Activated naive CD4-positive, alpha-beta T cell treated with anti-CD3 and anti-CD28 coated beads, Interleukin-2, amount 50 U/mL, for 24 hours (primary cell): ENCODE results near the gene HEATR5A.
"Not testable (repeated sequence)": the region's sequence is repeated elsewhere in the genome, so short reads cannot be mapped to it uniquely, and the experiment has no call there.

Source experiments
- H3K27ac Mint-ChIP-seq: one replicate; pipeline ENCODE4 v1.8.0; 2021; ENCODE audit warnings: mild to moderate bottlenecking, mixed read lengths
- H3K27me3 Mint-ChIP-seq: one replicate; pipeline ENCODE4 v1.8.0; 2021; ENCODE audit warnings: mixed read lengths
- H3K36me3 Mint-ChIP-seq: one replicate; pipeline ENCODE4 v1.8.0; 2021; ENCODE audit warnings: mixed read lengths
- H3K4me1 Mint-ChIP-seq: one replicate; pipeline ENCODE4 v1.8.0; 2021; ENCODE audit warnings: mixed read lengths
- H3K4me3 Mint-ChIP-seq: one replicate; pipeline ENCODE4 v1.8.0; 2021; ENCODE audit warnings: mild to moderate bottlenecking, mixed read lengths
- H3K9me3 Mint-ChIP-seq: one replicate; pipeline ENCODE4 v1.8.0; 2021; ENCODE audit warnings: mixed read lengths

The HEATR5A gene

GRCh38 chr14:31437045-31437691, 16.8 kb upstream of the HEATR5A start:
- peaks cover 21% of the 10 kb centered on the region for H3K36me3 Mint-ChIP-seq
- not testable (repeated sequence) for H3K4me3 Mint-ChIP-seq, H3K27me3 Mint-ChIP-seq, H3K4me1 Mint-ChIP-seq, H3K9me3 Mint-ChIP-seq, H3K27ac Mint-ChIP-seq

- Mint-ChIP-seq H3K27ac (no peak overlapping the region), H3K4me1 (peaks cover 4% of the 10 kb centered on the region), H3K9me3 (no peaks in the 10 kb centered on the region), H3K27me3 (no peaks in the 10 kb centered on the region), H3K36me3 (peaks cover 28% of the 10 kb centered on the region), H3K4me3 (no peak overlapping the region)
Measured at GRCh38 chr14:31435276-31435675, 14.9 kb upstream of the HEATR5A start.

GRCh38 chr14:31430634-31431264, 10.4 kb upstream of the HEATR5A start:
- Mint-ChIP-seq H3K36me3 (peaks cover 17% of the 10 kb centered on the region), H3K27ac (peak overlapping the region; percentile 49), H3K4me3 (no peak overlapping the region), H3K27me3 (no peaks in the 10 kb centered on the region), H3K4me1 (peaks cover 5% of the 10 kb centered on the region), H3K9me3 (no peaks in the 10 kb centered on the region)

GRCh38 chr14:31429791-31430190, 9.4 kb upstream of the HEATR5A start:
- Mint-ChIP-seq H3K4me3 (no peak overlapping the region), H3K27me3 (no peaks in the 10 kb centered on the region), H3K27ac (peak overlapping the region; percentile 55), H3K9me3 (no peaks in the 10 kb centered on the region), H3K4me1 (peaks cover 5% of the 10 kb centered on the region), H3K36me3 (peaks cover 17% of the 10 kb centered on the region)

- Mint-ChIP-seq H3K4me1 (peaks cover 5% of the 10 kb centered on the region), H3K27ac (no peak overlapping the region), H3K9me3 (no peaks in the 10 kb centered on the region), H3K36me3 (peaks cover 10% of the 10 kb centered on the region), H3K27me3 (no peaks in the 10 kb centered on the region), H3K4me3 (no peak overlapping the region)
Measured at GRCh38 chr14:31428011-31428410, 7.7 kb upstream of the HEATR5A start.

- H3K4me3 Mint-ChIP-seq: no peak overlapping the region
- no peaks in the 10 kb centered on the region for H3K27me3 Mint-ChIP-seq
- peaks cover 3% of the 10 kb centered on the region for H3K36me3 Mint-ChIP-seq
- no peak overlapping the region for H3K27ac Mint-ChIP-seq
- no peaks in the 10 kb centered on the region for H3K9me3 Mint-ChIP-seq
- peaks cover 5% of the 10 kb centered on the region for H3K4me1 Mint-ChIP-seq
Measured at GRCh38 chr14:31426663-31427062, 6.3 kb upstream of the HEATR5A start.

- Mint-ChIP-seq H3K9me3 (no peaks in the 10 kb centered on the region), H3K27me3 (no peaks in the 10 kb centered on the region), H3K36me3 (no peaks in the 10 kb centered on the region), H3K4me1 (peaks cover 11% of the 10 kb centered on the region), H3K27ac (no peak overlapping the region), H3K4me3 (no peak overlapping the region)
Measured at GRCh38 chr14:31425905-31426304, 5.6 kb upstream of the HEATR5A start.

- Mint-ChIP-seq H3K9me3 (no peaks in the 10 kb centered on the region), H3K27me3 (no peaks in the 10 kb centered on the region), H3K4me1 (peaks cover 19% of the 10 kb centered on the region), H3K27ac (peak overlapping the region; percentile 52), H3K4me3 (peak overlapping the region; percentile 95), H3K36me3 (no peaks in the 10 kb centered on the region)
Measured at GRCh38 chr14:31421200-31421599, 850 bp upstream of the HEATR5A start.

GRCh38 chr14:31419967-31420318, 407 bp downstream of the HEATR5A start:
- Mint-ChIP-seq H3K4me1 (peaks cover 23% of the 10 kb centered on the region), H3K27me3 (no peaks in the 10 kb centered on the region), H3K27ac (no peak overlapping the region), H3K9me3 (no peaks in the 10 kb centered on the region), H3K4me3 (peak overlapping the region; percentile 95), H3K36me3 (no peaks in the 10 kb centered on the region)

- Mint-ChIP-seq H3K9me3 (no peaks in the 10 kb centered on the region), H3K27me3 (no peaks in the 10 kb centered on the region), H3K4me3 (peak overlapping the region; percentile 95), H3K27ac (no peak overlapping the region), H3K4me1 (peaks cover 23% of the 10 kb centered on the region), H3K36me3 (no peaks in the 10 kb centered on the region)
Measured at GRCh38 chr14:31419179-31419966, 977 bp downstream of the HEATR5A start.

- Mint-ChIP-seq H3K27me3 (no peaks in the 10 kb centered on the region), H3K27ac (no peak overlapping the region), H3K4me3 (peak overlapping the region; percentile 8), H3K36me3 (no peaks in the 10 kb centered on the region), H3K9me3 (no peaks in the 10 kb centered on the region), H3K4me1 (peaks cover 29% of the 10 kb centered on the region)
Measured at GRCh38 chr14:31418440-31418839, 1.9 kb downstream of the HEATR5A start.

- no peak overlapping the region for H3K27ac Mint-ChIP-seq
- peaks cover 1% of the 10 kb centered on the region for H3K36me3 Mint-ChIP-seq
- no peaks in the 10 kb centered on the region for H3K27me3 Mint-ChIP-seq
- H3K4me3 Mint-ChIP-seq: no peak overlapping the region
- H3K9me3 Mint-ChIP-seq: no peaks in the 10 kb centered on the region
- peaks cover 25% of the 10 kb centered on the region for H3K4me1 Mint-ChIP-seq
Measured at GRCh38 chr14:31414190-31414833, 6.0 kb downstream of the HEATR5A start.

GRCh38 chr14:31411218-31411727, 9.1 kb downstream of the HEATR5A start:
- no peak overlapping the region for H3K27ac Mint-ChIP-seq
- peaks cover 3% of the 10 kb centered on the region for H3K36me3 Mint-ChIP-seq
- H3K4me3 Mint-ChIP-seq: no peak overlapping the region
- peaks cover 19% of the 10 kb centered on the region for H3K4me1 Mint-ChIP-seq
- no peaks in the 10 kb centered on the region for H3K9me3 Mint-ChIP-seq
- no peaks in the 10 kb centered on the region for H3K27me3 Mint-ChIP-seq

GRCh38 chr14:31410048-31410650, 10.2 kb downstream of the HEATR5A start:
- no peak overlapping the region for H3K27ac Mint-ChIP-seq
- H3K4me1 Mint-ChIP-seq: peaks cover 17% of the 10 kb centered on the region
- no peaks in the 10 kb centered on the region for H3K27me3 Mint-ChIP-seq
- no peaks in the 10 kb centered on the region for H3K9me3 Mint-ChIP-seq
- no peak overlapping the region for H3K4me3 Mint-ChIP-seq
- H3K36me3 Mint-ChIP-seq: peaks cover 3% of the 10 kb centered on the region

- Mint-ChIP-seq H3K9me3 (no peaks in the 10 kb centered on the region), H3K4me3 (no peak overlapping the region), H3K27ac (no peak overlapping the region), H3K27me3 (no peaks in the 10 kb centered on the region), H3K4me1 (peaks cover 9% of the 10 kb centered on the region), H3K36me3 (peaks cover 3% of the 10 kb centered on the region)
Measured at GRCh38 chr14:31408421-31408820, 11.9 kb downstream of the HEATR5A start.
